ENCODE measurements around the gene DGCR2.

Gene DGCR2

GRCh38 chr22:19060356-19061009 lies 61.7 kb downstream of the DGCR2 start:
- Histone ChIP-seq H3K9ac (ENCODE audit: insufficient read length, low read depth) (no peak overlapping the region), H3K27me3 (ENCODE audit: insufficient read depth, insufficient read length) (no peaks in the 10 kb centered on the region), H3K4me1 (ENCODE audit: insufficient read depth, insufficient read length) (no peaks in the 10 kb centered on the region), H3K36me3 (ENCODE audit: insufficient read depth, insufficient read length, low read length) (peaks cover 93% of the 10 kb centered on the region), H3K4me3 (ENCODE audit: insufficient read length, low read depth) (no peak overlapping the region), H3K9me3 (ENCODE audit: insufficient read depth, low read length) (no peaks in the 10 kb centered on the region)
- no peak for DNase-seq (ENCODE audit: low read depth, low spot score)
- TF ChIP-seq YY1 (IDR thresholded peaks at IDR 0.05; ENCODE audit: insufficient read depth, insufficient read length) = no peak
- TF ChIP-seq ZNF274 (IDR thresholded peaks at IDR 0.05; ENCODE audit: low read depth, low read length) = no peak
- TF ChIP-seq SUZ12 (IDR thresholded peaks at IDR 0.05; ENCODE audit: extremely low read depth, insufficient read depth, insufficient read length) = no peak

GRCh38 chr22:19059481-19060278 lies 62.5 kb downstream of the DGCR2 start:
- no peaks in the 10 kb centered on the region for H3K9me3 ChIP-seq (ENCODE audit: insufficient read depth, low read length)
- no peaks in the 10 kb centered on the region for H3K27me3 ChIP-seq (ENCODE audit: insufficient read depth, insufficient read length)
- H3K36me3 ChIP-seq (ENCODE audit: insufficient read depth, insufficient read length, low read length) = peaks cover 86% of the 10 kb centered on the region
- H3K4me1 ChIP-seq (ENCODE audit: insufficient read depth, insufficient read length) = no peaks in the 10 kb centered on the region
- TF ChIP-seq ZNF274 (IDR thresholded peaks at IDR 0.05; ENCODE audit: low read depth, low read length) = no peak
- TF ChIP-seq YY1 (IDR thresholded peaks at IDR 0.05; ENCODE audit: insufficient read depth, insufficient read length) = no peak
- no peak for TF ChIP-seq SUZ12 (IDR thresholded peaks at IDR 0.05; ENCODE audit: extremely low read depth, insufficient read depth, insufficient read length)
- DNase-seq (ENCODE audit: low read depth, low spot score) = no peak
- H3K9ac ChIP-seq (ENCODE audit: insufficient read length, low read depth) = no peak overlapping the region
- H3K4me3 ChIP-seq (ENCODE audit: insufficient read length, low read depth) = no peak overlapping the region

- Histone ChIP-seq H3K9me3 (ENCODE audit: insufficient read depth, low read length) (no peaks in the 10 kb centered on the region), H3K4me3 (ENCODE audit: insufficient read length, low read depth) (no peak overlapping the region), H3K36me3 (ENCODE audit: insufficient read depth, insufficient read length, low read length) (peaks cover 79% of the 10 kb centered on the region), H3K27me3 (ENCODE audit: insufficient read depth, insufficient read length) (no peaks in the 10 kb centered on the region), H3K9ac (ENCODE audit: insufficient read length, low read depth) (no peak overlapping the region), H3K4me1 (ENCODE audit: insufficient read depth, insufficient read length) (no peaks in the 10 kb centered on the region)
- no peak for DNase-seq (ENCODE audit: low read depth, low spot score)
- TF ChIP-seq YY1 (IDR thresholded peaks at IDR 0.05; ENCODE audit: insufficient read depth, insufficient read length) = no peak
- no peak for TF ChIP-seq SUZ12 (IDR thresholded peaks at IDR 0.05; ENCODE audit: extremely low read depth, insufficient read depth, insufficient read length)
- no peak for TF ChIP-seq ZNF274 (IDR thresholded peaks at IDR 0.05; ENCODE audit: low read depth, low read length)
Measured at GRCh38 chr22:19058713-19059451, 63.3 kb downstream of the DGCR2 start.

- DNase-seq (ENCODE audit: low read depth, low spot score) = no peak
- H3K9me3 ChIP-seq (ENCODE audit: insufficient read depth, low read length) = no peaks in the 10 kb centered on the region
- H3K36me3 ChIP-seq (ENCODE audit: insufficient read depth, insufficient read length, low read length) = peaks cover 75% of the 10 kb centered on the region
- no peaks in the 10 kb centered on the region for H3K27me3 ChIP-seq (ENCODE audit: insufficient read depth, insufficient read length)
- no peak overlapping the region for H3K9ac ChIP-seq (ENCODE audit: insufficient read length, low read depth)
- TF ChIP-seq ZNF274 (IDR thresholded peaks at IDR 0.05; ENCODE audit: low read depth, low read length) (no peak), YY1 (IDR thresholded peaks at IDR 0.05; ENCODE audit: insufficient read depth, insufficient read length) (no peak)
- no peak overlapping the region for H3K4me3 ChIP-seq (ENCODE audit: insufficient read length, low read depth)
- H3K4me1 ChIP-seq (ENCODE audit: insufficient read depth, insufficient read length) = no peaks in the 10 kb centered on the region
Measured at GRCh38 chr22:19057999-19058491, 64.2 kb downstream of the DGCR2 start.

- TF ChIP-seq YY1 (IDR thresholded peaks at IDR 0.05; ENCODE audit: insufficient read depth, insufficient read length) (no peak), ZNF274 (IDR thresholded peaks at IDR 0.05; ENCODE audit: low read depth, low read length) (no peak), SUZ12 (IDR thresholded peaks at IDR 0.05; ENCODE audit: extremely low read depth, insufficient read depth, insufficient read length) (no peak)
- Histone ChIP-seq H3K9me3 (ENCODE audit: insufficient read depth, low read length) (no peaks in the 10 kb centered on the region), H3K9ac (ENCODE audit: insufficient read length, low read depth) (no peak overlapping the region), H3K4me1 (ENCODE audit: insufficient read depth, insufficient read length) (no peaks in the 10 kb centered on the region), H3K4me3 (ENCODE audit: insufficient read length, low read depth) (no peak overlapping the region), H3K27me3 (ENCODE audit: insufficient read depth, insufficient read length) (no peaks in the 10 kb centered on the region), H3K36me3 (ENCODE audit: insufficient read depth, insufficient read length, low read length) (peaks cover 74% of the 10 kb centered on the region)
- no peak for DNase-seq (ENCODE audit: low read depth, low spot score)
Measured at GRCh38 chr22:19057539-19057938, 64.7 kb downstream of the DGCR2 start.

- H3K9me3 ChIP-seq (ENCODE audit: insufficient read depth, low read length) = no peaks in the 10 kb centered on the region
Measured at GRCh38 chr22:19056951-19057401, 65.2 kb downstream of the DGCR2 start.

More at GRCh38 chr22:19056951-19057401, 65.2 kb downstream of the DGCR2 start:
- H3K9ac ChIP-seq (ENCODE audit: insufficient read length, low read depth) = no peak overlapping the region
- TF ChIP-seq YY1 (IDR thresholded peaks at IDR 0.05; ENCODE audit: insufficient read depth, insufficient read length) (no peak), ZNF274 (IDR thresholded peaks at IDR 0.05; ENCODE audit: low read depth, low read length) (no peak), SUZ12 (IDR thresholded peaks at IDR 0.05; ENCODE audit: extremely low read depth, insufficient read depth, insufficient read length) (no peak)
- peaks cover 71% of the 10 kb centered on the region for H3K36me3 ChIP-seq (ENCODE audit: insufficient read depth, insufficient read length, low read length)
- H3K4me3 ChIP-seq (ENCODE audit: insufficient read length, low read depth) = no peak overlapping the region
- DNase-seq (ENCODE audit: low read depth, low spot score) = no peak
- no peaks in the 10 kb centered on the region for H3K27me3 ChIP-seq (ENCODE audit: insufficient read depth, insufficient read length)
- H3K4me1 ChIP-seq (ENCODE audit: insufficient read depth, insufficient read length) = no peaks in the 10 kb centered on the region
